Cardiac muscle cell (in vitro differentiated cells and primary cell): ENCODE measurements around the gene TAF9. TPM values are rescaled to one million over a fixed set of nuclear protein-coding genes. Genes with fewer than 3 reads are reported as not detected.

Source experiments
- DNase-seq, 2 donors: peaks; one replicate each; pipeline versions ENCODE4 v3.0.0 to v3.0.0-alpha.2; 2010 to 2017; ENCODE audit warnings: low read depth in 1 of 2, low spot score in 1 of 2
- H3K27ac ChIP-seq: fragments of 200-600 bp; sonication (generic); 2 replicates; pipeline ENCODE4 v1.5.1; 2016
- H3K27me3 ChIP-seq: fragments of 200-600 bp; sonication (generic); 2 replicates; pipeline ENCODE4 v1.6.0; 2016; ENCODE audit warnings: control low read depth
- H3K36me3 ChIP-seq: fragments of 200-600 bp; sonication (generic); 2 replicates; pipeline ENCODE4 v1.5.1; 2016; ENCODE audit warnings: control low read depth
- H3K4me1 ChIP-seq: fragments of 200-600 bp; sonication (generic); 2 replicates; pipeline ENCODE4 v1.8.1; 2017; ENCODE audit warnings: low read depth, mild to moderate bottlenecking, mixed run types
- H3K4me3 ChIP-seq: fragments of 200-600 bp; sonication (generic); 2 replicates; pipeline ENCODE4 v1.5.1; 2016; ENCODE audit warnings: mild to moderate bottlenecking
- H3K9me3 ChIP-seq: fragments of 200-600 bp; sonication (generic); 2 replicates; pipeline ENCODE4 v1.5.1; 2017; ENCODE audit warnings: low read depth, mild to moderate bottlenecking, control low read depth
- CTCF ChIP-seq: IDR thresholded peaks from 2 replicates; pipeline ENCODE4 v1.5.1; 2012; ENCODE audit warnings: low read depth, mild to moderate bottlenecking, low read length
- polyA plus RNA-seq: library from polyadenylated mRNA; unstranded; fragments of >200 nt; fragmentation: Nextera tagmentation; extraction: Ambion mirVana; gene quantifications from 2 replicates; pipeline ENCODE4 v1.2.1, GENCODE V29; 2016
- total RNA-seq: library from RNA; depleted of rRNA; stranded (reverse); fragments of >200 nt; gene quantifications from 2 replicates; pipeline ENCODE4 v1.2.3, GENCODE V29; 2016

The TAF9 gene
- total and polyA plus RNA-seq, 2 experiments from 2014 or later, result 80.4 to 110 TPM

- no peak for TF ChIP-seq CTCF
- Histone ChIP-seq H3K36me3 (peaks cover 10% of the 10 kb centered on the region), H3K4me1 (peaks cover 9% of the 10 kb centered on the region), H3K4me3 (no peak overlapping the region), H3K9me3 (no peaks in the 10 kb centered on the region), H3K27ac (peak overlapping the region; percentile 65), H3K27me3 (no peaks in the 10 kb centered on the region)
- no peak for DNase-seq
Measured at GRCh38 chr5:69359699-69360098, 9.6 kb downstream of the TAF9 start.

GRCh38 chr5:69350664-69351063 lies 18.7 kb downstream of the TAF9 start:
- H3K27me3 ChIP-seq, result no peaks in the 10 kb centered on the region
- TF ChIP-seq CTCF, result no peak
- H3K4me1 ChIP-seq, result no peaks in the 10 kb centered on the region
- peaks cover 22% of the 10 kb centered on the region for H3K36me3 ChIP-seq
- no peaks in the 10 kb centered on the region for H3K9me3 ChIP-seq
- DNase-seq, result no peak
- no peak overlapping the region for H3K27ac ChIP-seq
- no peak overlapping the region for H3K4me3 ChIP-seq

- no peak overlapping the region for H3K27ac ChIP-seq
- H3K4me3 ChIP-seq, result no peak overlapping the region
- no peak for DNase-seq
- TF ChIP-seq CTCF, result no peak
- no peaks in the 10 kb centered on the region for H3K27me3 ChIP-seq
- no peaks in the 10 kb centered on the region for H3K36me3 ChIP-seq
- no peaks in the 10 kb centered on the region for H3K9me3 ChIP-seq
- H3K4me1 ChIP-seq, result no peaks in the 10 kb centered on the region
Measured at GRCh38 chr5:69343083-69343482, 26.2 kb downstream of the TAF9 start.

- Histone ChIP-seq H3K9me3 (no peaks in the 10 kb centered on the region), H3K4me3 (no peak overlapping the region), H3K4me1 (no peaks in the 10 kb centered on the region), H3K27me3 (no peaks in the 10 kb centered on the region), H3K27ac (no peak overlapping the region), H3K36me3 (no peaks in the 10 kb centered on the region)
- no peak for TF ChIP-seq CTCF
- DNase-seq, result no peak
Measured at GRCh38 chr5:69341520-69342161, 27.7 kb downstream of the TAF9 start.

GRCh38 chr5:69335341-69335935 lies 33.9 kb downstream of the TAF9 start:
- no peak for TF ChIP-seq CTCF
- no peak overlapping the region for H3K27ac ChIP-seq
- no peak overlapping the region for H3K4me3 ChIP-seq
- DNase-seq, result no peak
- H3K27me3 ChIP-seq, result no peaks in the 10 kb centered on the region
- no peaks in the 10 kb centered on the region for H3K4me1 ChIP-seq
- no peaks in the 10 kb centered on the region for H3K9me3 ChIP-seq
- no peaks in the 10 kb centered on the region for H3K36me3 ChIP-seq
